Ishikawa (cell line): ENCODE measurements around the gene ABCC10.

Experiments used
- CEBPB ChIP-seq: IDR thresholded peaks from 2 replicates; pipeline ENCODE4 v1.6.1; 2012
- CREB1 ChIP-seq: IDR thresholded peaks from 2 replicates; pipeline ENCODE4 v1.6.1; 2012; ENCODE audit warnings: low read depth
- EGR1 ChIP-seq: IDR thresholded peaks from 2 replicates; pipeline ENCODE4 v1.6.1; 2012
- EP300 ChIP-seq: IDR thresholded peaks from 2 replicates; pipeline ENCODE4 v1.6.1; 2012; ENCODE audit warnings: borderline replicate concordance
- FOXM1 ChIP-seq: IDR thresholded peaks from 2 replicates; pipeline ENCODE4 v1.6.1; 2012; ENCODE audit warnings: low read depth, borderline replicate concordance
- NFIC ChIP-seq: IDR thresholded peaks from 2 replicates; pipeline ENCODE4 v1.6.1; 2012
- RAD21 ChIP-seq: IDR thresholded peaks from 2 replicates; pipeline ENCODE4 v1.6.1; 2012; ENCODE audit warnings: low read depth
- TAF1 ChIP-seq: IDR thresholded peaks from 2 replicates; pipeline ENCODE4 v1.6.1; 2012; ENCODE audit warnings: low read depth, mild to moderate bottlenecking
- TCF12 ChIP-seq: IDR thresholded peaks from 2 replicates; pipeline ENCODE4 v1.6.1; 2012; ENCODE audit warnings: low read depth
- TEAD4 ChIP-seq: IDR thresholded peaks from 2 replicates; pipeline ENCODE4 v1.6.1; 2012
- YY1 ChIP-seq: IDR thresholded peaks from 2 replicates; pipeline ENCODE4 v1.6.1; 2012; ENCODE audit warnings: low read depth
- ZBTB7A ChIP-seq: IDR thresholded peaks from 2 replicates; pipeline ENCODE4 v1.6.1; 2012; ENCODE audit warnings: low read depth
- TF ChIP-seq, protein P1 (sequence below): IDR thresholded peaks from 2 replicates; pipeline ENCODE4 v1.6.1; 2012; ENCODE audit warnings: low read depth, mild to moderate bottlenecking
- TF ChIP-seq, protein P2 (sequence below): IDR thresholded peaks from 2 replicates; pipeline ENCODE4 v1.6.1; 2012
- TF ChIP-seq, protein P3 (sequence below): IDR thresholded peaks from 2 replicates; pipeline ENCODE4 v1.6.1; 2012

Gene ABCC10

DNA sequence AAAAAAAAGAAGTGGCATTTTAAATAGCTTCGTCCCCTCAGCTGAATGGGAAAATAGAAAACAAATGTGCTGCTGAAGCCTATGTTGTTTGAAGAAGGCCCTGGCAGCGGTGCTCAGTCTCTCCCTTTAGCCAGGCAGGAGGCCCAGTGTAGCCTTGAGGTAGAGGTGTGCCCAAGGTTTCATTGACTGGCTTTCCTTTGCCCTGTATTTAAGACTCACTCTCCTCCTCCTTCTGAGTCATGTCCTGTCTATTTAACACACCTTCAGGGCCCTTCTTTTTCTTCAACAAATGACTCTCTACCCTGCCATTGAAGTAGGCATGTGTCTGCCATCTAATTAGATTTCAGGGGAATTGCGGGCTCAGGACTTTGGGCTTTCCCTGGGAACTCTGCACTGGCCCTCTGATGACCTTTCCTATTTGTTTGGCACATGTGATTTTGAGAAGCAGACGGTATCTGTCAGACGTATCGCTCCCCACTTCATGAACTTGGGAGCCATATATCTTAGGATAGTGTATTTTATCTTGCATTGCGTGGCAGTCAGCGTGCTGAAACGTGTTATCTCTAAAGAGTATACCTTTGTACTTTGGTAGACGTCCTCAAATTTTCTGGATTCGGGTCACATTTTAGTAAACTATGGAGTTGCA is 54.4 kb downstream of the ABCC10 start:
- TF ChIP-seq TAF1 (no peak), FOXM1 (no peak), EP300 (no peak), RAD21 (no peak), NFIC (no peak), TCF12 (no peak), ZBTB7A (no peak), EGR1 (no peak), CEBPB (no peak), CREB1 (no peak), YY1 (no peak), TEAD4 (no peak)
- TF ChIP-seq, protein P1, sequence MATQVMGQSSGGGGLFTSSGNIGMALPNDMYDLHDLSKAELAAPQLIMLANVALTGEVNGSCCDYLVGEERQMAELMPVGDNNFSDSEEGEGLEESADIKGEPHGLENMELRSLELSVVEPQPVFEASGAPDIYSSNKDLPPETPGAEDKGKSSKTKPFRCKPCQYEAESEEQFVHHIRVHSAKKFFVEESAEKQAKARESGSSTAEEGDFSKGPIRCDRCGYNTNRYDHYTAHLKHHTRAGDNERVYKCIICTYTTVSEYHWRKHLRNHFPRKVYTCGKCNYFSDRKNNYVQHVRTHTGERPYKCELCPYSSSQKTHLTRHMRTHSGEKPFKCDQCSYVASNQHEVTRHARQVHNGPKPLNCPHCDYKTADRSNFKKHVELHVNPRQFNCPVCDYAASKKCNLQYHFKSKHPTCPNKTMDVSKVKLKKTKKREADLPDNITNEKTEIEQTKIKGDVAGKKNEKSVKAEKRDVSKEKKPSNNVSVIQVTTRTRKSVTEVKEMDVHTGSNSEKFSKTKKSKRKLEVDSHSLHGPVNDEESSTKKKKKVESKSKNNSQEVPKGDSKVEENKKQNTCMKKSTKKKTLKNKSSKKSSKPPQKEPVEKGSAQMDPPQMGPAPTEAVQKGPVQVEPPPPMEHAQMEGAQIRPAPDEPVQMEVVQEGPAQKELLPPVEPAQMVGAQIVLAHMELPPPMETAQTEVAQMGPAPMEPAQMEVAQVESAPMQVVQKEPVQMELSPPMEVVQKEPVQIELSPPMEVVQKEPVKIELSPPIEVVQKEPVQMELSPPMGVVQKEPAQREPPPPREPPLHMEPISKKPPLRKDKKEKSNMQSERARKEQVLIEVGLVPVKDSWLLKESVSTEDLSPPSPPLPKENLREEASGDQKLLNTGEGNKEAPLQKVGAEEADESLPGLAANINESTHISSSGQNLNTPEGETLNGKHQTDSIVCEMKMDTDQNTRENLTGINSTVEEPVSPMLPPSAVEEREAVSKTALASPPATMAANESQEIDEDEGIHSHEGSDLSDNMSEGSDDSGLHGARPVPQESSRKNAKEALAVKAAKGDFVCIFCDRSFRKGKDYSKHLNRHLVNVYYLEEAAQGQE = no peak
- TF ChIP-seq, protein P2, sequence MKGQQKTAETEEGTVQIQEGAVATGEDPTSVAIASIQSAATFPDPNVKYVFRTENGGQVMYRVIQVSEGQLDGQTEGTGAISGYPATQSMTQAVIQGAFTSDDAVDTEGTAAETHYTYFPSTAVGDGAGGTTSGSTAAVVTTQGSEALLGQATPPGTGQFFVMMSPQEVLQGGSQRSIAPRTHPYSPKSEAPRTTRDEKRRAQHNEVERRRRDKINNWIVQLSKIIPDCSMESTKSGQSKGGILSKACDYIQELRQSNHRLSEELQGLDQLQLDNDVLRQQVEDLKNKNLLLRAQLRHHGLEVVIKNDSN = no peak
- TF ChIP-seq, protein P3, sequence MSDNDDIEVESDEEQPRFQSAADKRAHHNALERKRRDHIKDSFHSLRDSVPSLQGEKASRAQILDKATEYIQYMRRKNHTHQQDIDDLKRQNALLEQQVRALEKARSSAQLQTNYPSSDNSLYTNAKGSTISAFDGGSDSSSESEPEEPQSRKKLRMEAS = no peak

DNA sequence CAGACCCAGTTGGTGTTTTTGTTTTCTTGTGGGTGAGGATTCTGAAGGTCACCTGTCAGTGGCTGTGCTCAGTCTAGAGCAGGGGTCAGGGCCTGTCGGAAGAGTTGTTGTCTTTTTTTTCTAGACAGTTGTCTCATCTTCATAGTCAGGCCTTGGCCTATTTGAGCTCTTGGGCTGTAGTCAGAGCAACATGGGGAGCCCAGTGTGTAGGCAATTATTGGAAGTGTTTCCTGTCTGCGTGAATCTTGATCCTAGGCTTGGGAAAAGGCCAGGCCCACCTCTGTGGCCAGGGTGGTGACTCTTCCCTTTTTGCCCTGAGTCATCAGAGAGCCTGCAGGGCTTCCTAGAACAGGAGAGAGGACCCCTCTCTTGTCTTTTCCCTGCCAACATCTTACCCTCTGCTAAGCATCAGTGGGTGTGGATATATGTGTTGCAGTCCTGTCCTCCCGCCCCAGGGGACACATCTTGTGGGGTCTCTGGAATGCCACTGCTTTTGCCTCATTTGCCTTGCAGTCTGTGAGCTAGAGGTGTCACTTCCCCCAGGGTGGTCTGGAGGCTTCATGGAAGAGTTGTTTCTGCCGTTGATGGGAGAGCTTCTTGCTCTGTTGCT is 61.4 kb downstream of the ABCC10 start:
- no peak for TF ChIP-seq CREB1
- TF ChIP-seq ZBTB7A = no peak
- no peak for TF ChIP-seq FOXM1
- no peak for TF ChIP-seq RAD21
- no peak for TF ChIP-seq TAF1
- TF ChIP-seq, protein P3 = no peak
- no peak for TF ChIP-seq EP300
- no peak for TF ChIP-seq EGR1
- TF ChIP-seq, protein P2 = no peak
- no peak for TF ChIP-seq TCF12
- TF ChIP-seq YY1 = no peak
- TF ChIP-seq CEBPB = no peak
- TF ChIP-seq, protein P1 = no peak
- no peak for TF ChIP-seq TEAD4
- no peak for TF ChIP-seq NFIC

DNA sequence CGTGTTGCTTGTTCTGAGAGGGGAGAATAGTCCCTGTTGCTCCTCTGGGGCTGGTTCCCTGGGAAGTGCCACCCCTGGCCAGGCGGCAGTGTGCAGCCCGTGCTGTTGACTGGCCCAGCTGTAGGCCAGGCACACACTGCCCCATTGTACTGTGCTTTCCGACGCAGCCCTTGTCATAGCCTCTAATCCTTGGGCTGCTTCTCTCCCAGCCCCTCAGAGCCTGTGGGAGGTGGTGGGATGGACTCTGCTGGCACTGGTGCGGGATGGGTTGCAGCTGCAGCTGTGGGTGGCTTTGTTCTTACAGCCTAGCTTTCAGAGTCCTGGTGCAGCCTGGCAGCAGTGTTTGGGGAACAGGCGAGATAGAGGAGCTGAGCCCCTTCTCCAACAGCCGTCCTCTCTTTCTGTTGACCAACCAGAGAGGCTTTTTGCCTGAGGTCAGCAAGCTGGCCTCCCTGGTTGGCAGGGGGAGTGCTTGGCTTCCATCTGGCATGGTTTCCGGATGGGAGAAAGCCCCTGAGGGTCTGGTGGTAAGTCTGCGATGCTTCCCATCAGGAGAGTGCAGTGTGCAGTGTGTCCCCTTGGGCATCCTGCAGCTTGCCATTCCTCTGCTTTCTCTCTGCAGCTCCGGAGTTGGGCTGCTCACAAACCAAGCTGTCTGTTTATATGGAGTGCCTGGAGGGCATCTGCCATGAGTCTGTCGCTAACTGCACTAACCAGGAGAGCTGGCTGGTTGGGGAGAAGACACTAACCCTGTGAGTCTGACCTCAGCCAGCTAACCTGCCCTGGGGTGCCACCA is 62.1 kb downstream of the ABCC10 start:
- TF ChIP-seq, protein P3 = no peak
- no peak for TF ChIP-seq RAD21
- no peak for TF ChIP-seq TAF1
- no peak for TF ChIP-seq ZBTB7A
- no peak for TF ChIP-seq EGR1
- TF ChIP-seq FOXM1 = no peak

DNA sequence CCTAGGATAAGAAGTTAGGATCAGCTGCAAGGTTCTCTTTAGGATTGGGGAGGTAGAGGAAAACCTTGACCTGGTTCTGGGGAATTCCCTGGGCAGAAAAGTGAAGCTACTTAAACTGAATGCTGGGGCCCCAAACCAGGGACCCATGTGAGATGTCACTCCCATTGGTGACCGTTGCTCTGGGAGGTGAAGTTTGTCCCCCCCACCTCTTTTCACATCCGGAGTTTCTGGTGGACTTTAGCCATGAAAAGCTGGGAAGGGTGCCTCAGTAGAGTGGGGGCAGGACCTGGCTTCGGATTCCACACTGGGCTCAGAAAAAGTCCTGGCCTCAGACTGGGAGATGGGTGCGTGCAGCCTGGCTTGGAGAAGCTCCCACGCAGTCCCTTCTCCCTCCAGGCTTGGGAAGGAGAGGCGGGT is 63.2 kb downstream of the ABCC10 start:
- TF ChIP-seq NFIC = no peak
- TF ChIP-seq RAD21 = no peak
- no peak for TF ChIP-seq EP300
- TF ChIP-seq EGR1 = no peak
- TF ChIP-seq, protein P3 = no peak
- TF ChIP-seq, protein P2 = no peak
- no peak for TF ChIP-seq TEAD4
- no peak for TF ChIP-seq TCF12
- no peak for TF ChIP-seq TAF1
- no peak for TF ChIP-seq CREB1
- TF ChIP-seq YY1 = no peak
- no peak for TF ChIP-seq ZBTB7A
- no peak for TF ChIP-seq FOXM1
- TF ChIP-seq CEBPB = no peak
- TF ChIP-seq, protein P1 = no peak
